M059J (cell line): ENCODE measurements around the gene PXYLP1. TPM values are rescaled to one million over a fixed set of nuclear protein-coding genes. Genes with fewer than 3 reads are reported as not detected.
"Not testable (repeated sequence)": the region's sequence is repeated elsewhere in the genome, so short reads cannot be mapped to it uniquely, and the experiment has no call there.

ENCODE experiments used
- DNase-seq: peaks from one replicate; pipeline ENCODE4 v3.0.0-alpha.2; 2012; ENCODE audit warnings: low read depth
- total RNA-seq: library from RNA; depleted of rRNA; stranded (reverse); fragments of >200 nt; shearing (Covaris generic); gene quantifications from 2 replicates; pipeline ENCODE4 v1.2.3, GENCODE V29; 2014

PXYLP1 gene
- total RNA-seq, 1 experiment from 2014 or later: 17.7 TPM

DNA sequence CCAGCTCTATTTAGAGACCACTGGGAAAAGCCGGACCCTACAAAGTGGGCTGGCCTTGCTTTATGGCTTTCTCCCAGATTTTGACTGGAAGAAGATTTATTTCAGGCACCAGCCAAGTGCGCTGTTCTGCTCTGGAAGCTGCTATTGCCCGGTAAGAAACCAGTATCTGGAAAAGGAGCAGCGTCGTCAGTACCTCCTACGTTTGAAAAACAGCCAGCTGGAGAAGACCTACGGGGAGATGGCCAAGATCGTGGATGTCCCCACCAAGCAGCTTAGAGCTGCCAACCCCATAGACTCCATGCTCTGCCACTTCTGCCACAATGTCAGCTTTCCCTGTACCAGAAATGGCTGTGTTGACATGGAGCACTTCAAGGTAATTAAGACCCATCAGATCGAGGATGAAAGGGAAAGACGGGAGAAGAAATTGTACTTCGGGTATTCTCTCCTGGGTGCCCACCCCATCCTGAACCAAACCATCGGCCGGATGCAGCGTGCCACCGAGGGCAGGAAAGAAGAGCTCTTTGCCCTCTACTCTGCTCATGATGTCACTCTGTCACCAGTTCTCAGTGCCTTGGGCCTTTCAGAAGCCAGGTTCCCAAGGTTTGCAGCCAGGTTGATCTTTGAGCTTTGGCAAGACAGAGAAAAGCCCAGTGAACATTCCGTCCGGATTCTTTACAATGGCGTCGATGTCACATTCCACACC is 60.9 kb downstream of the PXYLP1 start:
- no peak for DNase-seq

DNA sequence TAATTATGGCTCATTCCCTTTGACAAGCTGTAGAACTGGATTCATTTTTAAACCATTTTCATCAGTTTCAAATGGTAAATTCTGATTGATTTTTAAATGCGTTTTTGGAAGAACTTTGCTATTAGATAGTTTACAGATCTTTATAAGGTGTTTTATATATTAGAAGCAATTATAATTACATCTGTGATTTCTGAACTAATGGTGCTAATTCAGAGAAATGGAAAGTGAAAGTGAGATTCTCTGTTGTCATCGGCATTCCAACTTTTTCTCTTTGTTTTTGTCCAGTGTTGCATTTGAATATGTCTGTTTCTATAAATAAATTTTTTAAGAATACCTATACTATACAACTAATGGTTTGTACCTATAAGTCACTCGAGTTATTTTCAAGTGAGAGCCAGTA is 62.7 kb downstream of the PXYLP1 start:
- peak; percentile 43 for DNase-seq

DNA sequence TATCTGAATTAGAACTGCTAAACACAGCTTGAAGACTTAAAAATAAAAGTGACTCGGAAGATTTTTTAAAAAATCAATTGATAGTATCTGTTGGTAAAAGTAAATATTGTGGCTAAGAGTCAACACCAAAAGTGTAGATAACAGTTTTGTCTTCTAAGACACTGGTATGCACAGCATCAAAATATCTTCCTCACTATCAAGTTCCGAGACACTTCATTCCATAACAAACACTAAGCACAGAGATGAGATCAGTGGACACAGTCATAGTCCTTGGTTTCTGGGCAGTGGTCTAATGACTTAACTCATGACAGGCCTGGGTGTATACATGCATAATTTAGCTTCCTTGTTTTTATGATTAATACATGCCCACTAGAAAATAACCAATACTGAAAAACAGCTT is 63.2 kb downstream of the PXYLP1 start:
- DNase-seq: peak; percentile 85

- not testable (repeated sequence) for DNase-seq
Measured at GRCh38 chr3:141300426-141300825, 68.8 kb downstream of the PXYLP1 start.

GRCh38 chr3:141302364-141303141 is 70.9 kb downstream of the PXYLP1 start:
- peak; percentile 99 for DNase-seq

- DNase-seq: peak; percentile 87
Measured at GRCh38 chr3:141303481-141304223, 72.0 kb downstream of the PXYLP1 start.

- peak; percentile 68 for DNase-seq
Measured at GRCh38 chr3:141305436-141305835, 73.8 kb downstream of the PXYLP1 start.

- no peak for DNase-seq
Measured at GRCh38 chr3:141306276-141306675, 74.7 kb downstream of the PXYLP1 start.

DNA sequence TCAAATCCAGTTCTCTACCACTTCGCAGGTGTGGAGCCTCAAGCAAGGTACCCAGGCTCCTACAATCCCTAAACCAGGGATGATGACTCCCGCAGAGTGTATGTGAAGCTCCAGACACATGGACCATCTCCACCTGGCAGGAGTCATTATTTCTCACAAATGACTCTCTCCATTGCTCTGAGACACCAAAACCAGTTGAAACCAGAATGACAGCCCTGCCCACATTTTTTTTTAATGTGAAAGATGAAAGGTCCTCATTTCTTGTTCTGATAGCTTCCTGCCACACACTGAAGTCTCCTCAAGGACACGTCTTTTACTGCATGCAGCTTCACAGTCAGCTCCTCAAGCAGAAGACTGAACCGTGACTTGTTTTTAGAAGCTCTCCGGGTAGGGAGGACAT is 75.3 kb downstream of the PXYLP1 start:
- DNase-seq: no peak

DNA sequence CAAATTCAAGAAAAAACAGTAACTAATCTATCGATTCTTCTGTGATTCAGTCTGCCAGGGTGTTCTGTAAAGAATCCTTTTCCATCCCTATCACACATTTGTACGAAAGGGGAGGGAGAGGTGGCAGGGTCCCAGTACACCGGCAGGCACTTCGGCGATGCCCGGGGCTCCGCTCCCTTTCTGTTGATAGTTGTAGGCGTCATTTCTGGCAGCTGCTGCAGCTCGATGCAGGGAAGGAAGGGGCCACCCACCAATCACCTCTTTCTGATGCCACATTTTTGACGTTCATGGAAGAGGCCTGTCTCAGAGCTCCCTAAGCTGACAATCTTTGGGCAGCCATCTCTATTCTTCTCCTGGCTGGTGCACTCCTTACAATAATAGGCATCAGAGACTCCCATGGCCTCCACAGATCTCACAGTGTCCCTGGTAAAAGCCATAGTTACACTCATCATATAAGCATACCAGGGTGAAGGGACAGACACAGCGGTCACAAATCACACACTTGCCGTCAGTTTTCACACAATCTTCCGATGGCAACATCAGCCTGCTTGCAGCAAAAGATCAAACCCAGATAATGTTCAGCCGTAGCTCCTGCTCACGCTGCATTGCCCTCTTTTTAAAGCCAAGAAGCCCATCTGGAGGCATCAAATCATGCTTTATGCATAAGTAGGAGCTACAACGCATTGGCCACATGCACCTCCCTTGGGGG is 75.9 kb downstream of the PXYLP1 start:
- DNase-seq: no peak

DNA sequence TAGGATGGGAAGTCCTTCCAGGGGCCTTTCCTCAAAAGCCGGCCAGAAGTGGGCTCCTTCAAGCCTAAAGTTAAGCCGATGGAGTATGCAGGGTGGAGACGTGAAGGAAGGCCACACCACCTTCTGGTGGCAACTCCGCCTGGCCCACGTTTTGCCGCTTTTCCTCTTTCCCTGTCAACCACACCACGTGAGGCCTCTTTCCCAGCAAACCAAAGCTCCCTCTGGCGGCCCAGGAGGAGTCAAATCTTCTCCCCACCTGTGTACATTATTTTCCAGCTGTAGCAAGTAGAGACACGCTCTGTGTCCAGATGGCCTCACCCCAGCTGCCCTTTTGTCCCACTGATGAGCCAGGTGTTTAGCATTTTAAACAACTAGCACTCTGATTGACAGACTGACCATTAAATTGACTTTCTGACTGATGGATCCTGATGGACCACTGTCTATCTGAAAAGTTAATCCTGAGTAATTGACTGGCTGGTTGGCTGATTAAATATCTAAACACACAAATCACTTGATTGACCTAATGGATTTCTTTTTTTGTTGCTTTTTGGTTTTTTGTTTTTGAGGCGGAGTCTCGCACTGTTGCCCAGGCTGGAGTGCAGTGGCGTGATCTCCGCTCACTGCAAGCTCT is 77.1 kb downstream of the PXYLP1 start:
- DNase-seq: peak; percentile 74

DNA sequence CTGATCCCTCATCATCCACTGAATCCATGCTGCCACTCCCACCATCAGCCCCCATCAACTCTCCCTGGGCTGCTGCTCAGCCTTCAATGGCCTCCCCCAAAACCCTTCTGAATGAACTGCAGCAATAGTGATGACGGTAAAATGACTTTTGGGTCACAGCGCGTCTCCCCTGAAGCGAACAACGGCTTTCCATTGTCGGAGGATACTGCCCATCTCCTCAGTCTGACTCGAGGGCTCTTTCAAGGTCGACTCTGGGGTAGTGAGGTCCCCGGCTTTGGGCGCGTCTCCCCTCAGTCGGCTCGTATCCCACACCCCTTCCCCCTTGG is 79.5 kb downstream of the PXYLP1 start:
- no peak for DNase-seq

GRCh38 chr3:141311496-141312353 is 80.1 kb downstream of the PXYLP1 start:
- peak; percentile 99 for DNase-seq

- DNase-seq: no peak
Measured at GRCh38 chr3:141312354-141313092, 80.9 kb downstream of the PXYLP1 start.

GRCh38 chr3:141313093-141313683 is 81.6 kb downstream of the PXYLP1 start:
- no peak for DNase-seq

DNA sequence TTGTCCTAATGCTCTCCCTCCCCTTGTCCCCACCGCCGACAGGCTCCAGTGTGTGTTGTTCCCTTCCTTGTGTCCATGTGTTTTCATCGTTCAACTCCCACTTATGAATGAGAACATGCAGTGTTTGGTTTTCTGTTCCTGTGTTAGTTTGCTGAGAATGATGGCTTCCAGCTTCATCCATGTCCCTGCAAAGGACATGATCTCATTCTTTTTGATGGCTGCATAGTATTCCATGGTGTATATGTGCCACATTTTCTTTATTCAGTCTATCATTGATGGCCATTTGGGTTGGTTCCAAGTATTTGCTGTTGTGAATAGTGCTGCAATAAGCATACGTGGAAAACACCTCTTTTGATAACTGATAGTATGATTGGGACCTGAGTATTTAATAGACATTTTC is 82.8 kb downstream of the PXYLP1 start:
- not testable (repeated sequence) for DNase-seq

- no peak for DNase-seq
Measured at GRCh38 chr3:141316851-141317250, 85.2 kb downstream of the PXYLP1 start.

GRCh38 chr3:141320399-141321108 is 88.9 kb downstream of the PXYLP1 start:
- DNase-seq: no peak

DNA sequence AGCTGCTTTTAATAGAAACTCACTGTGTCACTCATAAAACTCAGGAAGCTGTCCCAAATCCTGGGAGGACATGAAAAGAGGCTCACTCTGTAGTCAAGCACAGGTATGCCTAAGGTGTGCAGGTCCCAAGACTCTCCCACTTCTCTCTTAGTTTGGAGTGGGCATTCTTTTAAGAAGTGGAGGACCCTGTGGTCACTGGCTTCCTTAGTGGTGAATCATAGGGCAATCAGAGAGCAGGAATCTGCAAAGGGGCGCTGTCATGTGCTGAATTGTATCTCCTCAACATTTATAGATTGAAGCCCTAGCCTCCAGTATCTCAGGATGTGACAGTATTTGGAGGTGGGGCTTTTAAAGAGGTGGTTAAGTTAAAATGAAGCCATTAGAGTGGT is 89.5 kb downstream of the PXYLP1 start:
- peak; percentile 75 for DNase-seq
